Central memory CD4-positive, alpha-beta T cell (primary cell): ENCODE data around the gene IRAG1.
"Not testable (repeated sequence)": the region's sequence is repeated elsewhere in the genome, so short reads cannot be mapped to it uniquely, and the experiment has no call there.

Source experiments
- DNase-seq: peaks from one replicate; pipeline ENCODE4 v3.0.0; 2022

Gene IRAG1

GRCh38 chr11:10708131-10708530, 14.6 kb upstream of the IRAG1 start:
- no peak for DNase-seq

- DNase-seq, result no peak
Observed at GRCh38 chr11:10701982-10702381, 8.4 kb upstream of the IRAG1 start.

GRCh38 chr11:10699072-10699471, 5.5 kb upstream of the IRAG1 start:
- no peak for DNase-seq

GRCh38 chr11:10697323-10697620, 3.7 kb upstream of the IRAG1 start:
- DNase-seq, result no peak

GRCh38 chr11:10696468-10697322, 3.1 kb upstream of the IRAG1 start:
- no peak for DNase-seq

GRCh38 chr11:10695833-10696232, 2.3 kb upstream of the IRAG1 start:
- no peak for DNase-seq

- no peak for DNase-seq
Observed at GRCh38 chr11:10694486-10695239, 1.1 kb upstream of the IRAG1 start.

GRCh38 chr11:10692531-10693115, 932 bp downstream of the IRAG1 start:
- no peak for DNase-seq

- no peak for DNase-seq
Observed at GRCh38 chr11:10688401-10688800, 5.2 kb downstream of the IRAG1 start.

- no peak for DNase-seq
Observed at GRCh38 chr11:10686311-10686710, 7.2 kb downstream of the IRAG1 start.

GRCh38 chr11:10683429-10683828, 10.1 kb downstream of the IRAG1 start:
- DNase-seq, result no peak

GRCh38 chr11:10680956-10681487, 12.5 kb downstream of the IRAG1 start:
- no peak for DNase-seq

- DNase-seq, result not testable (repeated sequence)
Observed at GRCh38 chr11:10680279-10680678, 13.3 kb downstream of the IRAG1 start.

- DNase-seq, result no peak
Observed at GRCh38 chr11:10679644-10680043, 13.9 kb downstream of the IRAG1 start.

GRCh38 chr11:10678101-10678500, 15.5 kb downstream of the IRAG1 start:
- no peak for DNase-seq

GRCh38 chr11:10676919-10677318, 16.6 kb downstream of the IRAG1 start:
- no peak for DNase-seq

- DNase-seq, result no peak
Observed at GRCh38 chr11:10674911-10675440, 18.6 kb downstream of the IRAG1 start.

- DNase-seq, result no peak
Observed at GRCh38 chr11:10674440-10674855, 19.1 kb downstream of the IRAG1 start.

GRCh38 chr11:10673501-10674062, 20.0 kb downstream of the IRAG1 start:
- DNase-seq, result no peak

GRCh38 chr11:10670099-10670498, 23.5 kb downstream of the IRAG1 start:
- no peak for DNase-seq

- DNase-seq, result no peak
Observed at GRCh38 chr11:10669258-10670033, 24.1 kb downstream of the IRAG1 start.

GRCh38 chr11:10667521-10667885, 26.1 kb downstream of the IRAG1 start:
- DNase-seq, result no peak
